Ishikawa (cell line): ENCODE results near the gene ING2.

Experiments used
- CEBPB ChIP-seq: IDR thresholded peaks from 2 replicates; pipeline ENCODE4 v1.6.1; 2012
- CREB1 ChIP-seq: IDR thresholded peaks from 2 replicates; pipeline ENCODE4 v1.6.1; 2012; ENCODE audit warnings: low read depth
- EP300 ChIP-seq: IDR thresholded peaks from 2 replicates; pipeline ENCODE4 v1.6.1; 2012; ENCODE audit warnings: borderline replicate concordance
- FOXM1 ChIP-seq: IDR thresholded peaks from 2 replicates; pipeline ENCODE4 v1.6.1; 2012; ENCODE audit warnings: low read depth, borderline replicate concordance
- MAX ChIP-seq: IDR thresholded peaks from 2 replicates; pipeline ENCODE4 v1.6.1; 2012
- YY1 ChIP-seq: IDR thresholded peaks from 2 replicates; pipeline ENCODE4 v1.6.1; 2012; ENCODE audit warnings: low read depth
- ZBTB7A ChIP-seq: IDR thresholded peaks from 2 replicates; pipeline ENCODE4 v1.6.1; 2012; ENCODE audit warnings: low read depth
- TF ChIP-seq, protein P1 (sequence below): IDR thresholded peaks from 2 replicates; pipeline ENCODE4 v1.6.1; 2012; ENCODE audit warnings: low read depth, mild to moderate bottlenecking

DNA sequence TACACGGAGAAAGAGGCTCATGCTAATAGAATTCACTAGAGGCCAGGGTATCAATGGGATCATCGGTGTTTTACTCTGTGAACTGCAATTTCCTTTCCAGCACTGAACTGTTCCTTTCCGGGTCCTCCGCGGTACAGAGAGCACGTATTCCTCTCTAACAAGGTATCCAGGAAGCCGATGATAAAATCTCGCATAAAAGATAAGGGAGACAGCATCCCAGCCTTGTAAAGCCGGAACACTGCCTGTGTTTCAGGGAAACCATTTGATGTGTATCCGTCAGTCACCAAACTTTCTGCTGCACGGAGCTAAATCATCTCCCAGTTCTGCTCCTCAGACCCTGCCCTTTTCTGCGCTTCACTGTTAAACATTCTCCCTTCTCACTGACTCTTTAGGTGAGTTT, 54.0 kb downstream of the ING2 start:
- TF ChIP-seq CEBPB (no peak), MAX (no peak), CREB1 (no peak), FOXM1 (no peak), ZBTB7A (no peak), YY1 (no peak), EP300 (no peak)
- TF ChIP-seq, protein P1, sequence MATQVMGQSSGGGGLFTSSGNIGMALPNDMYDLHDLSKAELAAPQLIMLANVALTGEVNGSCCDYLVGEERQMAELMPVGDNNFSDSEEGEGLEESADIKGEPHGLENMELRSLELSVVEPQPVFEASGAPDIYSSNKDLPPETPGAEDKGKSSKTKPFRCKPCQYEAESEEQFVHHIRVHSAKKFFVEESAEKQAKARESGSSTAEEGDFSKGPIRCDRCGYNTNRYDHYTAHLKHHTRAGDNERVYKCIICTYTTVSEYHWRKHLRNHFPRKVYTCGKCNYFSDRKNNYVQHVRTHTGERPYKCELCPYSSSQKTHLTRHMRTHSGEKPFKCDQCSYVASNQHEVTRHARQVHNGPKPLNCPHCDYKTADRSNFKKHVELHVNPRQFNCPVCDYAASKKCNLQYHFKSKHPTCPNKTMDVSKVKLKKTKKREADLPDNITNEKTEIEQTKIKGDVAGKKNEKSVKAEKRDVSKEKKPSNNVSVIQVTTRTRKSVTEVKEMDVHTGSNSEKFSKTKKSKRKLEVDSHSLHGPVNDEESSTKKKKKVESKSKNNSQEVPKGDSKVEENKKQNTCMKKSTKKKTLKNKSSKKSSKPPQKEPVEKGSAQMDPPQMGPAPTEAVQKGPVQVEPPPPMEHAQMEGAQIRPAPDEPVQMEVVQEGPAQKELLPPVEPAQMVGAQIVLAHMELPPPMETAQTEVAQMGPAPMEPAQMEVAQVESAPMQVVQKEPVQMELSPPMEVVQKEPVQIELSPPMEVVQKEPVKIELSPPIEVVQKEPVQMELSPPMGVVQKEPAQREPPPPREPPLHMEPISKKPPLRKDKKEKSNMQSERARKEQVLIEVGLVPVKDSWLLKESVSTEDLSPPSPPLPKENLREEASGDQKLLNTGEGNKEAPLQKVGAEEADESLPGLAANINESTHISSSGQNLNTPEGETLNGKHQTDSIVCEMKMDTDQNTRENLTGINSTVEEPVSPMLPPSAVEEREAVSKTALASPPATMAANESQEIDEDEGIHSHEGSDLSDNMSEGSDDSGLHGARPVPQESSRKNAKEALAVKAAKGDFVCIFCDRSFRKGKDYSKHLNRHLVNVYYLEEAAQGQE, result no peak
